Fibroblast of villous mesenchyme (primary cell): ENCODE measurements around the gene SARDH. TPM values are rescaled to one million over a fixed set of nuclear protein-coding genes. Genes with fewer than 3 reads are reported as not detected.
"Not testable (repeated sequence)": the region's sequence is repeated elsewhere in the genome, so short reads cannot be mapped to it uniquely, and the experiment has no call there.

Experiments used
- DNase-seq: peaks from one replicate; pipeline ENCODE4 v3.0.0-alpha.2; 2010; ENCODE audit warnings: low read depth
- H3K4me3 ChIP-seq: 2 replicates; pipeline ENCODE4 v1.5.1; 2011; ENCODE audit warnings: low read depth, mild to moderate bottlenecking, low read length
- total RNA-seq: library from RNA; depleted of rRNA; stranded (reverse); fragments of >200 nt; gene quantifications from 2 replicates; pipeline ENCODE4 v1.2.3, GENCODE V29; 2012
- TF ChIP-seq, protein P1 (sequence below): IDR thresholded peaks from 2 replicates; pipeline ENCODE4 v1.5.1; 2012; ENCODE audit warnings: low read depth, mild to moderate bottlenecking, low read length; ENCODE audit not compliant: insufficient read depth

Gene SARDH
- total RNA-seq, 1 donor: 6.0 TPM

DNA sequence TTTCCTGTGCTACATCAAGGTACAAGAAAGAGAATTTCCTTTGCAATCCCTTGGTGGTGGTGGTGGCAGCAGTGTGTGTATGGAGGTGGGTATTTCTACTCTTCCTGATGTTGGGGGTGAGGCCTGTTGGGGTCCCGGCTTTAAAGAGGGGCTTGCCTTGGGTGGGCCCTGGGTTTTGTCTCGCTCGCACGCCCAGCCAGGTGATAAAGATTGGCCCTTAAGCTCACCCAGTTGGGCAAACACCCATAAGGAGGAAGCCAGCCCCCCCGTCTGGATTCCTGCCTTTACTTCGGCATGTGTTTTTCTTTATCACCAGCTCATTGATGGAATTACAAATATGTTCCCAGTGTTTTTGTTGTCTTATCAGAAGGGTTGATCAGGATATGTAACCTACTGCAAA, 16.0 kb upstream of the SARDH start:
- no peak overlapping the region for H3K4me3 ChIP-seq
- TF ChIP-seq, protein P1, sequence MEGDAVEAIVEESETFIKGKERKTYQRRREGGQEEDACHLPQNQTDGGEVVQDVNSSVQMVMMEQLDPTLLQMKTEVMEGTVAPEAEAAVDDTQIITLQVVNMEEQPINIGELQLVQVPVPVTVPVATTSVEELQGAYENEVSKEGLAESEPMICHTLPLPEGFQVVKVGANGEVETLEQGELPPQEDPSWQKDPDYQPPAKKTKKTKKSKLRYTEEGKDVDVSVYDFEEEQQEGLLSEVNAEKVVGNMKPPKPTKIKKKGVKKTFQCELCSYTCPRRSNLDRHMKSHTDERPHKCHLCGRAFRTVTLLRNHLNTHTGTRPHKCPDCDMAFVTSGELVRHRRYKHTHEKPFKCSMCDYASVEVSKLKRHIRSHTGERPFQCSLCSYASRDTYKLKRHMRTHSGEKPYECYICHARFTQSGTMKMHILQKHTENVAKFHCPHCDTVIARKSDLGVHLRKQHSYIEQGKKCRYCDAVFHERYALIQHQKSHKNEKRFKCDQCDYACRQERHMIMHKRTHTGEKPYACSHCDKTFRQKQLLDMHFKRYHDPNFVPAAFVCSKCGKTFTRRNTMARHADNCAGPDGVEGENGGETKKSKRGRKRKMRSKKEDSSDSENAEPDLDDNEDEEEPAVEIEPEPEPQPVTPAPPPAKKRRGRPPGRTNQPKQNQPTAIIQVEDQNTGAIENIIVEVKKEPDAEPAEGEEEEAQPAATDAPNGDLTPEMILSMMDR: no peak
- no peak for DNase-seq

DNA sequence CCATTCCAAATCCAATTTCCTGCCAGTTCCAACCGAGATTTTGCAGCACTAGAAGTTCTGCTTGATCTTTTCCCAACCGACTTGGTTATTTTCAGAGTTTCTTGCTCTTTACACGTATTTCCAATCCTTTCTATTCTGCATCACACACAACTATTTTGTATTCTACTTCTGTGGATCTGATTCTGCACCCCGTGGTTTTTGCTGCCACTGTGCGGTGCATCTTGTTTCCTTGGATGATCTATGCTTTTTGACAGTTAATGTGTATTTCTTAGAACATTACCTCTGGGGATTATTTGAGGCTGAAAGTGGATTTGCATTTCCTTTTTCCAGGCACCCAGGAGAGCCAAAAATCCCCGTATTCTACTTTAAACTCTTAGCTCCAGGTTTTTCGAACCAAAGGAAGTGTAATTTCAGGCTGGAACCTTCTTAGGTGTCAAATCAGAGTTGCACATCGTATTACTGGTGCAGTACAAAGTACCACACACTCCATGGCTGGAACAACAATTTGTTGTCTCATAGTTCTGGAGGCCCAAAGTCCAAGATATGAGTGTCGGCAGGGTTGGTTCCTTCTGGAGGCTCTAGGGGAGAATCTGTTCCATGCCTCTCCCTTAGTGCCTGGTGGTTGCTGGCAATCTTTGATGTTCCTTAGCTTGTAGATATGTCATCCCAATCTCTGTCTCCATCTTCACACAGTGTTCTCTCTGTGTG, 14.7 kb upstream of the SARDH start:
- no peak for DNase-seq
- TF ChIP-seq, protein P1: no peak
- no peak overlapping the region for H3K4me3 ChIP-seq

- DNase-seq: no peak
- TF ChIP-seq, protein P1: no peak
- no peak overlapping the region for H3K4me3 ChIP-seq
Observed at GRCh38 chr9:133750982-133751649, 13.0 kb upstream of the SARDH start.

GRCh38 chr9:133747309-133747708, 9.2 kb upstream of the SARDH start:
- peak; percentile 37 for DNase-seq
- H3K4me3 ChIP-seq: no peak overlapping the region
- TF ChIP-seq, protein P1: no peak

DNA sequence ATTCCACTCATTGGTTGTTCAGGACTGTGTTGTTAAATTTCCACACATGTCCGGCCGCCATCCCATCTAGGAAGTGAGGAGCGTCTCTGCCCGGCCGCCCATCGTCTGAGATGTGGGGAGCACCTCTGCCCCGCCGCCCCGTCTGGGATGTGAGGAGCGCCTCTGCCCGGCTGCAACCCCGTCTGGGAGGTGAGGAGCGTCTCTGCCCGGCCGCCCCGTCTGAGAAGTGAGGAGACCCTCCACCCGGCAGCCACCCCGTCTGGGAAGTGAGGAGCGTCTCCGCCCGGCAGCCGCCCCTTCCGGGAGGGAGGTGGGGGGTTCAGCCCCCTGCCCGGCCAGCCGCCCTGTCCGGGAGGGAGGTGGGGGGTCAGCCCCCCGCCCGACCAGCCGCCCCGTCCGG, 6.4 kb upstream of the SARDH start:
- DNase-seq, H3K4me3 ChIP-seq: not testable (repeated sequence)

DNA sequence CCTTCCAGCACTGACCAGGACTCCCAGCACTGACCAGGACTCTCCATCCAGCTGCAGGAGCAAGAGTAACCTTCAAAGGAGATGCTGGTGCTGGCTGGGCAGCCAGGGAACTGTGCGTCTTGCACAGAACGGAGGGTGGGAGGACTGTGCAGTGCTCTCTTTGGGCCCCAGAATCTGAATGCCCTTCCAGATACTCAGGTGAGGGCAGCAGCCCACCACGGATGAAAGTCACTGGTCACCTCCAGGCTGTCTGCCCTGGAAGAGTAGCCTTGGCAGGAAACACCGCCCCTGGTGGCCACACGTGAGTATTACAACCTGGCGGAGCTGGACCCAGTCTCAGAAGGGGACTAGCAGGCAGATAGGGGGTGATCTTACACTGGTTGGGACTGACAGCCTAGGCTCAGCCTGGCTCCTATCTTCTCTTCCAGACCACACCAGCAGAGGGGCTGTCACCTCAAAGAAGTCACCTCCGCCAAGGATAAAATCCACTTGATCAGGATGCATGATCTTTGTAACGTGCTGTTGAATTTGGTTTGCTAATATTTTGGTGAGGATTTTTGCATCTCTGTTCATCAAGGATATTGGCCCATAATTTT, 4.8 kb upstream of the SARDH start:
- no peak overlapping the region for H3K4me3 ChIP-seq
- TF ChIP-seq, protein P1: peak; percentile 99
- DNase-seq: peak; percentile 74

DNA sequence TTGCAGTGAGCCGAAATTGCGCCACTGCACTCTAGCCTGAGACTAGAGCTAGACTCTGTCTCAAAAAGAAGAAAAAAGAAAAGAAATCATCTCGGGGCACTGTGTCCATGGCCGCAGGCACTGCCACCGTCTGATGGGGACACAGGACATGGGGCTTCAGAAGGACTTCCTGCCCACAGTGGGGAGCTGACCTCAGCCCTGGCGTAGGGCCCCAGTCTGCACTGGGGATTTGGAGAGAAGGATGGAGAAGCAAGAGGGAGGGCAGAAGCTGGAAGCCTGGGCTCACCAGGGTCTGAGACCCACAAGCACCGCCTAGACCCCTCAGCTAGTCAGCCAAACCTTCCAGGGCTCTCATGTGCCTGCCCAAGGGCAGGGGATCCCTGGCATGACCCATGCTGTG, 4.1 kb upstream of the SARDH start:
- H3K4me3 ChIP-seq: no peak overlapping the region
- DNase-seq: no peak
- TF ChIP-seq, protein P1: no peak
